OCI-LY3 (cell line): ENCODE results near the gene IPPK.

Experiments
- CTCF ChIP-seq: fragments of 200-600, 300-600 bp; sonication (generic); IDR thresholded peaks from 2 replicates; pipeline ENCODE4 v1.5.1; 2014; ENCODE audit warnings: antibody characterized with exemption, low read length, low read depth
- EZH2phosphoT487 ChIP-seq: fragments of 200-600 bp; shearing (Covaris generic); IDR thresholded peaks from 2 replicates; pipeline ENCODE4 v1.6.1; 2018; ENCODE audit warnings: antibody characterized with exemption, mixed run types, low read depth

DNA sequence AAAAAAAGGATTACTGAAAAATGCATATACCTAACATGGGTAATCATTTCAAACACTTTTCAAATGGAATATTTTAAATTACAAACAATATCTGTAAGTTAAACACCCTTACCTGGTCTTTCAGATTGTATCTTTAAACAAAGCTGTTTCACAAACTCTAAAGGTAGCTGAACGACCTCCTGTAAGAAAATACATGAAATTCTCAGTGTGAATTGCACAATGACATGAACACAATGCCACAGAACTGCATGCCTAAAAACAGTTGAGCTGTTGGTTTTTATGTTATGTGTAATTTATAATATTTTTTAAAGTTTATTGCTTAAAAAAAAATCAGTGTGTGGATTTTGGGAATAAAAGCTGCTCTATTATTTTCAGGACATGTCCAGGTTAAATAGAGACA lies 17.5 kb downstream of the IPPK start:
- TF ChIP-seq CTCF (no peak), EZH2phosphoT487 (no peak)
